Neural progenitor cell (in vitro differentiated cells): ENCODE measurements around the gene DOCK3. TPM values are rescaled to one million over a fixed set of nuclear protein-coding genes. Genes with fewer than 3 reads are reported as not detected.

ENCODE experiments used
- DNase-seq: peaks from one replicate; pipeline ENCODE4 v3.0.0-alpha.2; 2016; ENCODE audit warnings: low spot score
- H2AFZ ChIP-seq: fragments of 200-600 bp; sonication (generic); replicated peaks from 2 replicates; pipeline ENCODE4 v1.6.1; 2016; ENCODE audit warnings: antibody characterized with exemption
- H3F3A ChIP-seq: fragments of 200-600 bp; sonication (generic); 2 replicates; pipeline ENCODE4 v1.6.1; 2016; ENCODE audit warnings: antibody characterized with exemption, low read depth
- H3K27ac ChIP-seq: fragments of 200-600 bp; sonication (generic); 2 replicates; pipeline ENCODE4 v1.5.1; 2016; ENCODE audit warnings: mild to moderate bottlenecking
- H3K27me3 ChIP-seq: fragments of 200-600 bp; sonication (generic); 2 replicates; pipeline ENCODE4 v1.6.1; 2016; ENCODE audit warnings: mild to moderate bottlenecking, moderate library complexity
- H3K36me3 ChIP-seq: fragments of 200-600 bp; sonication (generic); 2 replicates; pipeline ENCODE4 v1.5.1; 2016
- H3K4me1 ChIP-seq: fragments of 200-600 bp; sonication (generic); 2 replicates; pipeline ENCODE4 v1.6.1; 2016; ENCODE audit warnings: mixed run types
- H3K4me2 ChIP-seq: fragments of 200-600 bp; sonication (generic); 2 replicates; pipeline ENCODE4 v1.6.1; 2016
- H3K4me3 ChIP-seq: fragments of 200-600 bp; sonication (generic); 2 replicates; pipeline ENCODE4 v1.5.1; 2016
- H3K79me2 ChIP-seq: fragments of 200-600 bp; sonication (generic); 2 replicates; pipeline ENCODE4 v1.6.1; 2016; ENCODE audit warnings: low read depth
- H3K9ac ChIP-seq: fragments of 200-600 bp; sonication (generic); 2 replicates; pipeline ENCODE4 v1.6.1; 2016
- H3K9me3 ChIP-seq: fragments of 200-600 bp; sonication (generic); 2 replicates; pipeline ENCODE4 v1.5.1; 2016; ENCODE audit warnings: low read depth
- H4K20me1 ChIP-seq: fragments of 200-600 bp; sonication (generic); 2 replicates; pipeline ENCODE4 v1.6.1; 2016; ENCODE audit warnings: low read depth
- H3K27ac Mint-ChIP-seq: 3 replicates; pipeline ENCODE4 v1.8.0; 2021; ENCODE audit warnings: mixed read lengths
- H3K27me3 Mint-ChIP-seq: 2 replicates; pipeline ENCODE4 v1.8.0; 2022; ENCODE audit warnings: low read depth, mild to moderate bottlenecking, inconsistent platforms, moderate library complexity, mixed read lengths; ENCODE audit not compliant: insufficient read depth
- H3K36me3 Mint-ChIP-seq: 3 replicates; pipeline ENCODE4 v1.8.0; 2021; ENCODE audit warnings: mixed read lengths
- H3K4me1 Mint-ChIP-seq: 3 replicates; pipeline ENCODE4 v1.8.0; 2021; ENCODE audit warnings: mixed read lengths
- H3K4me3 Mint-ChIP-seq: 3 replicates; pipeline ENCODE4 v1.8.0; 2021; ENCODE audit warnings: mild to moderate bottlenecking, moderate library complexity, mixed read lengths
- H3K9me3 Mint-ChIP-seq: 3 replicates; pipeline ENCODE4 v1.8.0; 2020; ENCODE audit warnings: mixed read lengths
- EZH2 ChIP-seq: fragments of 200-600 bp; sonication (generic); IDR thresholded peaks from 2 replicates; pipeline ENCODE4 v1.6.1; 2017; ENCODE audit warnings: antibody characterized with exemption, mild to moderate bottlenecking, moderate library complexity
- EZH2phosphoT487 ChIP-seq: fragments of 200-600 bp; sonication (generic); IDR thresholded peaks from 2 replicates; pipeline ENCODE4 v1.6.1; 2017; ENCODE audit warnings: antibody characterized with exemption
- total RNA-seq: library from RNA; depleted of rRNA; stranded (reverse); fragments of >200 nt; gene quantifications from 2 replicates; pipeline ENCODE4 v1.2.3, GENCODE V29; 2015; ENCODE audit warnings: low replicate concordance
- TF ChIP-seq, protein P1 (sequence below): fragments of 200-600 bp; sonication (generic); IDR thresholded peaks from 2 replicates; pipeline ENCODE4 v1.5.1; 2017; ENCODE audit warnings: antibody characterized with exemption, mild to moderate bottlenecking

DOCK3 gene
- total RNA-seq, 1 donor from 2014 or later: 10.7 TPM

DNA sequence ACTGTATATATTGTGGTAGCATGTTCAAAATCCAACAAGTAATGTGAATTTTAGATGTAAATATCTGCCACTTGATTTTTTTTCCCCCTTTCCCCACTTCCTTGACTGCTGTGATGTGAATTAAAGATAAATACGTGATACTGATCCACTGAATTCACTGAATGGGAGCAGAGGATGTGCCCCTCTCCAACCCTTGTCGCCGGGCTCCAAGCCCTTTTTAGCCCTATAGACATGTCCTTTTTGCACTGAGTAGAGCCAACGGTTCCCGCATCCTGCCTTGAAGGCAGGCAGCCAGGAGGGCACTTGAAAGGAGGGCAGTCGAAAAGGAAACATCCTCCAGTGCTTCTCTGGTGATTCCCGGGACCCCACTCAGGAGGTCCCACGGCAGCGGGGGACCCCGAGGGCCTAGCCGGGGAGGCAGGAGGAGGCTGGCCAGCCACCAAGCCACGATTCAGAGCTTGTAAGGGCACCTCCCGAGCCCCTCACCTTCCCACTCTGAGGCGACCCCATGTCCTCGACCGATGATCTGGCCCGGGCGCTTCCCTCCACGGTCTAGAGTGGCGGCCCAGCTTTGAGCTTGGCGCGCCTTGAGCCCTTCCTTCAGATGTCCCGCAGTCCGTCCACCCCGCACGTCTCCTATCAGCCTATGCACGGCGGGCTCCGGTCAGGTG, 709.5 kb downstream of the DOCK3 start:
- TF ChIP-seq EZH2 (no peak), EZH2phosphoT487 (no peak)
- TF ChIP-seq, protein P1, sequence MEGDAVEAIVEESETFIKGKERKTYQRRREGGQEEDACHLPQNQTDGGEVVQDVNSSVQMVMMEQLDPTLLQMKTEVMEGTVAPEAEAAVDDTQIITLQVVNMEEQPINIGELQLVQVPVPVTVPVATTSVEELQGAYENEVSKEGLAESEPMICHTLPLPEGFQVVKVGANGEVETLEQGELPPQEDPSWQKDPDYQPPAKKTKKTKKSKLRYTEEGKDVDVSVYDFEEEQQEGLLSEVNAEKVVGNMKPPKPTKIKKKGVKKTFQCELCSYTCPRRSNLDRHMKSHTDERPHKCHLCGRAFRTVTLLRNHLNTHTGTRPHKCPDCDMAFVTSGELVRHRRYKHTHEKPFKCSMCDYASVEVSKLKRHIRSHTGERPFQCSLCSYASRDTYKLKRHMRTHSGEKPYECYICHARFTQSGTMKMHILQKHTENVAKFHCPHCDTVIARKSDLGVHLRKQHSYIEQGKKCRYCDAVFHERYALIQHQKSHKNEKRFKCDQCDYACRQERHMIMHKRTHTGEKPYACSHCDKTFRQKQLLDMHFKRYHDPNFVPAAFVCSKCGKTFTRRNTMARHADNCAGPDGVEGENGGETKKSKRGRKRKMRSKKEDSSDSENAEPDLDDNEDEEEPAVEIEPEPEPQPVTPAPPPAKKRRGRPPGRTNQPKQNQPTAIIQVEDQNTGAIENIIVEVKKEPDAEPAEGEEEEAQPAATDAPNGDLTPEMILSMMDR: no peak
- Histone ChIP-seq H3F3A (peaks cover 44% of the 10 kb centered on the region), H3K4me3 (peak overlapping the region; percentile 79), H4K20me1 (peaks cover 34% of the 10 kb centered on the region), H3K9me3 (no peaks in the 10 kb centered on the region), H3K4me2 (peak overlapping the region; percentile 90), H3K36me3 (no peaks in the 10 kb centered on the region), H3K79me2 (peaks cover 45% of the 10 kb centered on the region), H2AFZ (peak overlapping the region; percentile 77), H3K4me1 (peaks cover 22% of the 10 kb centered on the region), H3K27ac (peak overlapping the region; percentile 97), H3K9ac (peak overlapping the region; percentile 91), H3K27me3 (no peaks in the 10 kb centered on the region)
- peak; percentile 46 for DNase-seq
- Mint-ChIP-seq H3K4me1 (peaks cover 36% of the 10 kb centered on the region), H3K27ac (peak overlapping the region; percentile 100), H3K9me3 (no peaks in the 10 kb centered on the region), H3K36me3 (peaks cover 18% of the 10 kb centered on the region), H3K27me3 (peaks cover 13% of the 10 kb centered on the region), H3K4me3 (peak overlapping the region; percentile 99)

- TF ChIP-seq, protein P1: no peak
- TF ChIP-seq EZH2: no peak
- TF ChIP-seq EZH2phosphoT487: no peak
- H3K27ac Mint-ChIP-seq: peak within 1 kb of the TSS; percentile 100
These were observed 710.2 kb downstream of the DOCK3 start, which contains the start of gene MANF for GRCh38 chr3:51384726-51385473. MANF (plus strand) TSS chr3:51385291; CDS start chr3:51385343, 52 bp downstream.

GRCh38 chr3:51385621-51386091, 710.9 kb downstream of the DOCK3 start:
- Mint-ChIP-seq H3K27me3 (peaks cover 10% of the 10 kb centered on the region), H3K4me3 (peak overlapping the region; percentile 99), H3K9me3 (no peaks in the 10 kb centered on the region), H3K27ac (peak overlapping the region; percentile 86), H3K36me3 (peaks cover 24% of the 10 kb centered on the region), H3K4me1 (peaks cover 39% of the 10 kb centered on the region)
- Histone ChIP-seq H3K9me3 (no peaks in the 10 kb centered on the region), H3K4me3 (peak overlapping the region; percentile 79), H3K79me2 (peaks cover 49% of the 10 kb centered on the region), H3K4me2 (peak overlapping the region; percentile 85), H3K36me3 (no peaks in the 10 kb centered on the region), H2AFZ (no peak overlapping the region), H4K20me1 (peaks cover 36% of the 10 kb centered on the region), H3F3A (peaks cover 58% of the 10 kb centered on the region), H3K9ac (peak overlapping the region; percentile 88), H3K4me1 (peaks cover 22% of the 10 kb centered on the region), H3K27ac (no peak overlapping the region), H3K27me3 (no peaks in the 10 kb centered on the region)
- TF ChIP-seq EZH2 (no peak), EZH2phosphoT487 (no peak)
- TF ChIP-seq, protein P1: no peak
- no peak for DNase-seq

More at GRCh38 chr3:51384726-51385473, 710.2 kb downstream of the DOCK3 start, which contains the start of gene MANF:
- Histone ChIP-seq H3K9ac (peak within 1 kb of the TSS; percentile 91), H3K4me1 (peaks cover 22% of the 10 kb centered on the region), H3K9me3 (no peaks in the 10 kb centered on the region), H2AFZ (peak within 1 kb of the TSS; percentile 77), H3F3A (peaks cover 51% of the 10 kb centered on the region), H3K4me2 (peak within 1 kb of the TSS; percentile 90), H3K4me3 (peak within 1 kb of the TSS; percentile 79), H3K36me3 (no peaks in the 10 kb centered on the region), H4K20me1 (peaks cover 36% of the 10 kb centered on the region), H3K27ac (peak within 1 kb of the TSS; percentile 97), H3K79me2 (peaks cover 48% of the 10 kb centered on the region), H3K27me3 (no peaks in the 10 kb centered on the region)
- Mint-ChIP-seq H3K36me3 (peaks cover 24% of the 10 kb centered on the region), H3K27me3 (peaks cover 10% of the 10 kb centered on the region), H3K4me3 (peak within 1 kb of the TSS; percentile 99), H3K9me3 (no peaks in the 10 kb centered on the region), H3K4me1 (peaks cover 36% of the 10 kb centered on the region)
- peak; percentile 99 for DNase-seq
